Endothelial cell of umbilical vein (primary cell): ENCODE data around the gene ZNF660. TPM values are rescaled to one million over a fixed set of nuclear protein-coding genes. Genes with fewer than 3 reads are reported as not detected.
"Not testable (repeated sequence)": the region's sequence is repeated elsewhere in the genome, so short reads cannot be mapped to it uniquely, and the experiment has no call there.

Experiments
- BruUV-seq: library from RNA; stranded (reverse); fragments of 400-500 nt; replicated peaks from 2 replicates; lab custom pipeline; 2021; lab: Mats Ljungman, UMichigan
- CTCF ChIA-PET: fragments of 300-600, 350-600 bp; sonication (Branson Sonifier 250); formaldehyde crosslinking; loops from one replicate; lab custom pipeline; 2021; ENCODE audit warnings: antibody characterized with exemption, inconsistent platforms; lab: Charles Lee
- POLR2A ChIA-PET: fragments of 300-600, 350-600 bp; sonication (Branson Sonifier 250); formaldehyde crosslinking; loops from one replicate; lab custom pipeline; 2021; ENCODE audit warnings: antibody characterized with exemption, inconsistent platforms; lab: Charles Lee
- DNase-seq: peaks from one replicate; pipeline ENCODE4 v3.0.0-alpha.2; 2011; ENCODE audit warnings: low read depth, low spot score
- FAIRE-seq: peaks from 2 replicates; lab custom pipeline; 2011; peaks lifted over from hg19 to GRCh38; lab: Jason Lieb, UNC
- H2AFZ ChIP-seq: 2 replicates; pipeline ENCODE4 v1.6.0; 2012; ENCODE audit warnings: low read depth, low read length, control low read depth, inconsistent platforms
- H3K27ac ChIP-seq: 2 replicates; pipeline ENCODE4 v1.5.1; 2011; ENCODE audit warnings: low read depth, mild to moderate bottlenecking, control low read depth, low read length, moderate library complexity; ENCODE audit not compliant: insufficient read depth
- H3K27me3 ChIP-seq, 2 experiments: 2 replicates each; pipeline versions ENCODE4 v1.6.0 to v1.6.1; 2011; ENCODE audit warnings: low read length in 2 of 2, mixed read lengths in 1 of 2; ENCODE audit not compliant: control insufficient read depth in 2 of 2, insufficient read depth in 2 of 2
- H3K36me3 ChIP-seq, 2 experiments: 2 replicates in 1 of 2; 3 replicates in 1 of 2; pipeline ENCODE4 v1.5.1; 2011; ENCODE audit warnings: low read length in 2 of 2, mild to moderate bottlenecking in 1 of 2, moderate library complexity in 1 of 2; ENCODE audit not compliant: control insufficient read depth in 2 of 2, insufficient read depth in 2 of 2; ENCODE audit errors: extremely low read depth in 1 of 2
- H3K4me1 ChIP-seq: 3 replicates; pipeline ENCODE4 v1.5.1; 2011; ENCODE audit warnings: mild to moderate bottlenecking, low read length; ENCODE audit not compliant: control insufficient read depth, insufficient read depth; ENCODE audit errors: extremely low read depth
- H3K4me2 ChIP-seq: 2 replicates; pipeline ENCODE4 v1.6.1; 2011; ENCODE audit warnings: low read length, control low read depth, mixed read lengths; ENCODE audit not compliant: insufficient read depth
- H3K4me3 ChIP-seq, 3 experiments: fragments of 200-600 bp in 1 of 3; sonication (generic), shearing (Covaris generic) in 1 of 3; replicated peaks in 1 of 3; 2 replicates each; pipeline ENCODE4 v1.5.1; 2011 to 2016; ENCODE audit warnings: control low read depth in 3 of 3, low read length in 3 of 3, mild to moderate bottlenecking in 2 of 3, inconsistent platforms in 1 of 3, low read depth in 1 of 3, moderate library complexity in 1 of 3; ENCODE audit not compliant: insufficient read depth in 1 of 3
- H3K79me2 ChIP-seq: 2 replicates; pipeline ENCODE4 v1.6.0; 2012; ENCODE audit warnings: low read length, inconsistent platforms; ENCODE audit not compliant: control insufficient read depth, insufficient read depth
- H3K9ac ChIP-seq: replicated peaks from 2 replicates; pipeline ENCODE3; 2011; ENCODE audit warnings: low read length, control low read depth; ENCODE audit not compliant: insufficient read depth; ENCODE audit errors: extremely low read depth
- H3K9me1 ChIP-seq: replicated peaks from 3 replicates; pipeline ENCODE4 v1.6.0; 2011; ENCODE audit warnings: mild to moderate bottlenecking, low read length; ENCODE audit not compliant: control insufficient read depth, insufficient read depth; ENCODE audit errors: extremely low read depth
- H3K9me3 ChIP-seq: replicated peaks from 2 replicates; pipeline ENCODE4 v1.5.1; 2012; ENCODE audit warnings: low read length, inconsistent platforms; ENCODE audit not compliant: control insufficient read depth, insufficient read depth
- H4K20me1 ChIP-seq: replicated peaks from 2 replicates; pipeline ENCODE3; 2011; ENCODE audit warnings: mild to moderate bottlenecking, low read length; ENCODE audit not compliant: control insufficient read depth, insufficient read depth; ENCODE audit errors: extremely low read depth
- EZH2 ChIP-seq: IDR thresholded peaks from 2 replicates; pipeline ENCODE4 v1.6.1; 2012; ENCODE audit warnings: borderline replicate concordance, low read depth, mild to moderate bottlenecking, moderate library complexity, low read length, inconsistent platforms; ENCODE audit not compliant: severe bottlenecking
- FOS ChIP-seq: IDR thresholded peaks from 2 replicates; pipeline ENCODE4 v1.6.1; 2011; ENCODE audit warnings: mild to moderate bottlenecking, low read length, moderate library complexity, borderline replicate concordance; ENCODE audit not compliant: insufficient read depth
- GATA2 ChIP-seq: IDR thresholded peaks from 2 replicates; pipeline ENCODE4 v1.7.0; 2011; ENCODE audit warnings: low read depth, mild to moderate bottlenecking, moderate library complexity, mixed read lengths, low read length; ENCODE audit not compliant: insufficient read length, insufficient read depth
- JUN ChIP-seq: IDR thresholded peaks from 2 replicates; pipeline ENCODE4 v1.6.1; 2011; ENCODE audit warnings: borderline replicate concordance, low read depth; ENCODE audit not compliant: insufficient read length, insufficient read depth
- MYC ChIP-seq: IDR thresholded peaks from one replicate; pipeline ENCODE4 v1.6.1; 2011; ENCODE audit warnings: mild to moderate bottlenecking, low read depth, low read length
- POLR2A ChIP-seq: IDR thresholded peaks from 2 replicates; pipeline ENCODE4 v1.6.1; 2012; ENCODE audit warnings: low read depth, mild to moderate bottlenecking, control low read depth, low read length
- POLR2AphosphoS5 ChIP-seq: IDR thresholded peaks from 2 replicates; pipeline ENCODE4 v1.6.1; 2012; ENCODE audit warnings: low read depth, mild to moderate bottlenecking, control low read depth, low read length, moderate library complexity; ENCODE audit not compliant: insufficient read depth
- dilution Hi-C: fragments of 300-500 bp; cut with MboI; formaldehyde crosslinking; loops from one replicate; pipeline ENCODE4 v1.15.0; 2019; ENCODE audit warnings: low sequenced_read_pairs; ENCODE audit not compliant: extremely low pct_ligation_motif_present
- intact Hi-C: fragments of 100-400 bp; cut with micrococcal nuclease; formaldehyde crosslinking; loops from one replicate; pipeline ENCODE4 v1.10.0; 2022
- polyA plus RNA-seq, 4 experiments: library from polyadenylated mRNA; depleted of rRNA in 3 of 4; stranded (reverse) in 3 of 4; unstranded in 1 of 4; fragments of >200 nt; gene quantifications; 2 replicates each; pipeline versions ENCODE4 v1.2.1 to v1.2.3, GENCODE V29; 2011 to 2012; ENCODE audit warnings: missing spikeins in 1 of 4
- total RNA-seq: library from RNA; stranded (reverse); gene quantifications from 2 replicates; pipeline ENCODE4 v1.2.3, GENCODE V29; 2021
- TF ChIP-seq, protein P1 (sequence below), 2 donors: IDR thresholded peaks; 1 replicate in 1 of 2; 2 replicates in 1 of 2; pipeline ENCODE4 v1.5.1; 2011; ENCODE audit warnings: low read length in 2 of 2, mild to moderate bottlenecking in 2 of 2, moderate library complexity in 2 of 2, control low read depth in 1 of 2, inconsistent platforms in 1 of 2, low read depth in 1 of 2; ENCODE audit not compliant: insufficient read depth in 1 of 2; ENCODE audit errors: extremely low read depth in 1 of 2
- TF ChIP-seq, protein P2 (sequence below): IDR thresholded peaks from 2 replicates; pipeline ENCODE4 v1.6.1; 2011; ENCODE audit not compliant: insufficient read depth, insufficient read length

Gene ZNF660
- total and polyA plus RNA-seq, 2 donors (not counting 3 experiments of a cell fraction or from before 2014, with no cell fraction given), result 0.44 to 1.5 TPM

DNA sequence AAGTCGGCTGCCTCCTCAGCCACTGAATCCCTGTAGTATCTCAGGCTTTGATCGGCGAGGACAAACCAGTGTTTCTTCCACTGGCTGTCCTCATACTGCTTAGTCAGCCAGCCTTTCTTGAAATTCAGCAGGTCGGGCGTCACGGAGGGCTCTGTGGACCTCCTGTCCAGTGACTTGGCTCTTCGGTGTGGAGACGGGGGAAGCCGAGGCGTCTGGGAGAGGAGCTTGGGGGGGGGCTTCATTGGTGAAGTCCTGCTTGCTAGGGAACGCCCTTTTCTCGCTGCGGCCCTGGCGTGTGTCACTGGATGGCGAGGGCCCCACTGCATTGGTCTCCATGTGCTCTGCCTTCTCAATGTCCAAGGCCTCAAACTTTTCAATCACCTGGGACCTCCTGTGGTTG, 5.0 kb upstream of the ZNF660 start:
- H4K20me1 ChIP-seq, H3K79me2 ChIP-seq, H3K9ac ChIP-seq, CTCF ChIA-PET, H3K4me3 ChIP-seq, H3K4me2 ChIP-seq, dilution Hi-C loops, H2AFZ ChIP-seq, intact Hi-C loops, H3K9me3 ChIP-seq, BruUV-seq, FAIRE-seq, H3K9me1 ChIP-seq, DNase-seq, POLR2A ChIA-PET, H3K4me1 ChIP-seq, H3K36me3 ChIP-seq, H3K27ac ChIP-seq: not testable (repeated sequence)
- H3K27me3 ChIP-seq, result peaks cover 12 to 16% of the 10 kb centered on the region in 2 experiments

GRCh38 chr3:44580971-44581370, 3.8 kb upstream of the ZNF660 start:
- FAIRE-seq, POLR2A ChIA-PET, dilution Hi-C loops, H3K4me1 ChIP-seq, H3K4me3 ChIP-seq, intact Hi-C loops, CTCF ChIA-PET, H3K36me3 ChIP-seq, BruUV-seq, H3K9me3 ChIP-seq, H3K27ac ChIP-seq, DNase-seq, H3K9ac ChIP-seq, H2AFZ ChIP-seq, H3K4me2 ChIP-seq, H4K20me1 ChIP-seq, H3K79me2 ChIP-seq, H3K9me1 ChIP-seq: not testable (repeated sequence)
- H3K27me3 ChIP-seq, result peaks cover 15 to 16% of the 10 kb centered on the region in 2 experiments

DNA sequence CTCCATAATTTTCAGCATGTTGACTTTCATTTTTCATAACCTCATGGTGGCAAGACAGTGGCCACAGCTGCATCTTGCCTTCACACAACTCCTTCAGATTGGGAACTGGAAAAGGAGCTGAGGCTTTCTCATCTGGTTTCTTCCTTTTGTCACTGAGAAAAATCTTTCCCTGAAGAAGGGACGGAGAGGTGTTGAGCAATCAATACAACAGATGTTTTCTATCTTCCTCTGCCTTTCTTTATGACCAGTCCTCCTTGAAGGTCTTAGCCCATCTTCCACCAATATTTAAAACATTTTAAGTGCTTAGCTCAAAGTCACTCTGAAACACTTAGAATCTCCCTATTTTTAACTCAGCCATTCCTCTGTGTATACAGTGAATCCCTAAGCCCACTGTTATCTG, 11.9 kb downstream of the ZNF660 start:
- no peaks in the 10 kb centered on the region for H3K36me3 ChIP-seq
- DNase-seq (no peak), FAIRE-seq (no peak)
- no peak overlapping the region for H3K27ac ChIP-seq
- no peak overlapping the region for H2AFZ ChIP-seq
- no TSS peak for BruUV-seq
- TF ChIP-seq JUN (no peak), FOS (no peak), POLR2AphosphoS5 (no peak), MYC (no peak), EZH2 (no peak), GATA2 (no peak), POLR2A (no peak)
- TF ChIP-seq, protein P1, sequence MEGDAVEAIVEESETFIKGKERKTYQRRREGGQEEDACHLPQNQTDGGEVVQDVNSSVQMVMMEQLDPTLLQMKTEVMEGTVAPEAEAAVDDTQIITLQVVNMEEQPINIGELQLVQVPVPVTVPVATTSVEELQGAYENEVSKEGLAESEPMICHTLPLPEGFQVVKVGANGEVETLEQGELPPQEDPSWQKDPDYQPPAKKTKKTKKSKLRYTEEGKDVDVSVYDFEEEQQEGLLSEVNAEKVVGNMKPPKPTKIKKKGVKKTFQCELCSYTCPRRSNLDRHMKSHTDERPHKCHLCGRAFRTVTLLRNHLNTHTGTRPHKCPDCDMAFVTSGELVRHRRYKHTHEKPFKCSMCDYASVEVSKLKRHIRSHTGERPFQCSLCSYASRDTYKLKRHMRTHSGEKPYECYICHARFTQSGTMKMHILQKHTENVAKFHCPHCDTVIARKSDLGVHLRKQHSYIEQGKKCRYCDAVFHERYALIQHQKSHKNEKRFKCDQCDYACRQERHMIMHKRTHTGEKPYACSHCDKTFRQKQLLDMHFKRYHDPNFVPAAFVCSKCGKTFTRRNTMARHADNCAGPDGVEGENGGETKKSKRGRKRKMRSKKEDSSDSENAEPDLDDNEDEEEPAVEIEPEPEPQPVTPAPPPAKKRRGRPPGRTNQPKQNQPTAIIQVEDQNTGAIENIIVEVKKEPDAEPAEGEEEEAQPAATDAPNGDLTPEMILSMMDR (IDR thresholded peaks at IDR 0.05; ENCODE audit: extremely low read depth in 1 of 2, insufficient read depth in 1 of 2, low read depth in 1 of 2, low read length in 2 of 2), result no peak
- TF ChIP-seq, protein P2, sequence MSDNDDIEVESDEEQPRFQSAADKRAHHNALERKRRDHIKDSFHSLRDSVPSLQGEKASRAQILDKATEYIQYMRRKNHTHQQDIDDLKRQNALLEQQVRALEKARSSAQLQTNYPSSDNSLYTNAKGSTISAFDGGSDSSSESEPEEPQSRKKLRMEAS, result no peak
- H3K79me2 ChIP-seq, result no peaks in the 10 kb centered on the region
- ChIA-PET CTCF (no interaction called here), POLR2A (no interaction called here)
- no peaks in the 10 kb centered on the region for H3K27me3 ChIP-seq
- H3K4me2 ChIP-seq, result no peak overlapping the region
- intact Hi-C loops, result no loop called here
- H4K20me1 ChIP-seq, result no peaks in the 10 kb centered on the region
- H3K9me1 ChIP-seq, result no peaks in the 10 kb centered on the region
- H3K9ac ChIP-seq, result no peak overlapping the region
- no peaks in the 10 kb centered on the region for H3K4me1 ChIP-seq
- dilution Hi-C loops, result no loop called here
- no peaks in the 10 kb centered on the region for H3K9me3 ChIP-seq
- no peak overlapping the region for H3K4me3 ChIP-seq
